Endothelial cell of coronary artery (primary cell): ENCODE measurements around the gene CRYBB2. TPM values are rescaled to one million over a fixed set of nuclear protein-coding genes. Genes with fewer than 3 reads are reported as not detected.

Experiments
- total RNA-seq: library from RNA; depleted of rRNA; stranded (reverse); fragments of >200 nt; gene quantifications from 2 replicates; pipeline ENCODE4 v1.2.3, GENCODE V29; 2014

Gene CRYBB2, protein sequence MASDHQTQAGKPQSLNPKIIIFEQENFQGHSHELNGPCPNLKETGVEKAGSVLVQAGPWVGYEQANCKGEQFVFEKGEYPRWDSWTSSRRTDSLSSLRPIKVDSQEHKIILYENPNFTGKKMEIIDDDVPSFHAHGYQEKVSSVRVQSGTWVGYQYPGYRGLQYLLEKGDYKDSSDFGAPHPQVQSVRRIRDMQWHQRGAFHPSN
- 0.18 TPM in 1 of 2 replicates, not detected in the other for total RNA-seq

DNA sequence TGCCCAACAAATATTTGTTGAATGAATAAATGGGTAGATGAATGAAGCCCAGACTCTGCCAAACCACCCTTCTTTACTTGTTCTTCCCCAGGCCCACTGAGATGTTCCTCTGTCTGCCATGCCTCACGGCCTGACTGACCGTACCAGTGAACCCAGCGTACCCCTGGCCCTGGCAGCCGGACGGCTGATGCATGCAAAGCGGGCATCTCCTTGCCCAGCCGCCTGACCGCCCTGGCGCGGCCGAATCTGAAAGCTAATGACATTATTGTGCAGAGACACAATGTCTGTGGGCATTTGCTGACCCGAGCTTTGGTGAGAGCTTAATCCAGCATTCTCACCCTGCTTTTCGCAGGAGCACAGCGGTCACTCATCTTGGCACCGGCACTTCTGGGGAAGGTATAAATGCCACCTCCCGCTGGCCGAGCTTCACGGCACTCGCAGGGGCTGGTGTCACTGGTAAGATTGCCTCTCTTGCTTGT is at the start of gene CRYBB2:
CRYBB2 (plus strand) TSS at position 429 of the 479 bp plus-strand sequence. CDS start 1,791 bp downstream, outside the sequence.

DNA sequence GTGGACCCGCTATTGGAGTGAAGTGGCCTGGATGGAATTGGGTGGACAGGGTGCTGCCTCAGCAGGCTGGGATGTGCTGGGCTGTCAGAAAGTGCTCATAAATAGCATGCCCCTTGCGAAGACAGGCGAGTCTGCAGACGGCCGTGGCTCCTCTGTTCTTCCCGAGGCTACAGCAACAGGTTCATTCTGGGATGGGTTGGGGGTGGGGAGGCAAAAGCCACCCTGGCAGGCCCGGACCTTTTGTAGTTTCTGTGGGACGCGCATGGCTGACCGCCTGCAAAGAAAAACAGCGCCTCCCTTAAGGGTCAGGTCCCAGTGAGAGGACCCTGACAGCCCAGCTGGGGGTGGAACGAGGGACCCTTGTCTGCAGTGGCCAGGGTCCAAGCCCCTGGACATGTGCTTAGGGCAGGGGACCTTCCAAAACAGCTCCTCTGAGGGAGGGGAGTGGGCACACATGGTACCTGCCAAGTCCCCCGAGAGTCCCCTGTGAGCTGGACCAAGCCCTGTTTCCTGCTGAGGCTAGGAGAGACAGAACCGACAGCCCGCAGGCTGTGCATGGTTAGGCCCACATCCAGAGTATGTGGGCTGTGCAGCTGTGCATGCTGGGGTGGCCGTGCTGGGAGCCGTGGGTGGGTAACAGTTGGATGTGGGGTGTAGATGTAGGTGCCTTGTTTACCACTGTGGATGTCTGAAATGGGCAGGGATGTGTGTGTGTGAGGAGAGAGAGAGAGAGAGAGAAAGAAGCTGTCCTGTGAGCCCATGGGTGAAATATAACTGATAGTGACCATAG is 19.5 kb upstream of the CRYBB2 start, which contains the start of gene CRYBB3:
CRYBB3 (plus strand) TSS at position 128 of the 790 bp plus-strand sequence. CDS start 1,539 bp downstream, outside the sequence.

Other genes starting within 250 kb of the CRYBB2 start
- gene CRYBB3, start 19.8 kb upstream of the CRYBB2 start, total RNA-seq = not detected in 2 replicates